Rectal smooth muscle tissue (tissue), 1 donor: Measurements from ENCODE around the gene SUCNR1.
"Not testable (repeated sequence)": the region's sequence is repeated elsewhere in the genome, so short reads cannot be mapped to it uniquely, and the experiment has no call there.

Experiments used
- H3K27ac ChIP-seq: one replicate; pipeline ENCODE4 v1.7.0; 2013; ENCODE audit warnings: low read depth, low read length, inconsistent platforms
- H3K27me3 ChIP-seq: one replicate; pipeline ENCODE4 v1.7.0; 2013; ENCODE audit warnings: low read length; ENCODE audit not compliant: control insufficient read depth, insufficient read depth
- H3K36me3 ChIP-seq: one replicate; pipeline ENCODE4 v1.7.0; 2013; ENCODE audit warnings: low read length; ENCODE audit not compliant: control insufficient read depth, insufficient read depth
- H3K4me1 ChIP-seq: one replicate; pipeline ENCODE4 v1.7.0; 2013; ENCODE audit warnings: low read length; ENCODE audit not compliant: control insufficient read depth, insufficient read depth
- H3K4me3 ChIP-seq: one replicate; pipeline ENCODE4 v1.7.0; 2013; ENCODE audit warnings: low read length
- H3K9ac ChIP-seq: one replicate; pipeline ENCODE4 v1.7.0; 2013; ENCODE audit warnings: low read length

SUCNR1 gene

DNA sequence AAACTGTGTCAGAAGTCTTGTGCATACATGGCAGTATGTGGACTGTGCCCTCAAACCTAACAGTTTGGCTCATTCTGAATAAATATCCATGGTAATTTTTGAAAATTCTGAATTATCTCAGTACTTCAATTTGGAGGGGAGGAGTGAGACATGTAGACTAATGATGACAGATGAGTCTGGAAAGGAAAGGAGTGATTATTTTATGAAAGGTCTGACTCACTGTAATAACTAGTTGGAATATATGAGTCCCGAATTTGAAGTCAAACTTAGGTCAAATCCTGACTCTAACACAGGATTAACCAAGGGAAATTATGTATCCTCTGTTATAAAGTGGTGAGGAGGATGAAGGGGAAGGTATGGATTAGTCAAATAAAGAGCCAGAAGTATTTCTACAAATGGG lies 38.6 kb downstream of the SUCNR1 start:
- no peaks in the 10 kb centered on the region for H3K27me3 ChIP-seq
- no peak overlapping the region for H3K4me3 ChIP-seq
- H3K4me1 ChIP-seq = no peaks in the 10 kb centered on the region
- H3K9ac ChIP-seq = no peak overlapping the region
- H3K27ac ChIP-seq = no peak overlapping the region
- no peaks in the 10 kb centered on the region for H3K36me3 ChIP-seq

DNA sequence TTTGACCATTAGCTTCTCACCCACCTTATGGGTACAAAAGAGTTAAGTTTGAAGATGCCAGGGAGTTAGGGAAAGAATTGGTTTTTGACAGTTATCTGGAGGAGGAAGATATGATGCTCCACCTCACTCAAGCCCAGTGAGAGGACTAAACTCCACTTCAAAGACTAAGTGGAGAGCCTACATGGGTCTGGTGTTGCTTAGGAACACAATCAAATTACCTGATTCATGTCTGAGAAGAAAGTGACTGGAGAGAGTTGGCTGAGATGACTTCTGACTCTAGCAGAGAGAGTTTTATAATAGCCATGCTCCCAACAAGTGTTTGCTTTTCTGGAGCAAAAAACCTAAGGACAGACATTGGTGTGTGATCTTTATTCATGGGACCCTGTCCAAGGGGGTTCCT lies 43.3 kb downstream of the SUCNR1 start:
- Histone ChIP-seq H3K27ac (no peak overlapping the region), H3K36me3 (no peaks in the 10 kb centered on the region), H3K27me3 (no peaks in the 10 kb centered on the region), H3K9ac (no peak overlapping the region), H3K4me3 (no peak overlapping the region), H3K4me1 (no peaks in the 10 kb centered on the region)

- Histone ChIP-seq H3K36me3 (no peaks in the 10 kb centered on the region), H3K27ac (no peak overlapping the region), H3K27me3 (no peaks in the 10 kb centered on the region), H3K4me1 (no peaks in the 10 kb centered on the region), H3K4me3 (no peak overlapping the region), H3K9ac (no peak overlapping the region)
Measured at GRCh38 chr3:151918253-151919029, 45.0 kb downstream of the SUCNR1 start.

DNA sequence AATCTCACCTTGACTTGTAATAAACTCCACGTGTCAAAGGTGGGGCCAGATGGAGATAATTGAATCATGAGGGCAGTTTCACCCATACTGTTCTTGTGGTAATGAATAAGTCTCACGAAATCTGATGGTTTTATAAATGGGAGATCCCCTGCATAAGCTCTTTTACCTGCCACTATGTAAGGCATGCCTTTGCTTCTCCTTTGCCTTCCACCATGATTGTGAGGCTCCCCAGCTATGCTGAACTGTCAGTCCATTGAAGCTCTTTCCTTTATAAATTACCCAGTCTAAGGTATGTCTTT lies 45.5 kb downstream of the SUCNR1 start:
- H3K4me1 ChIP-seq = no peaks in the 10 kb centered on the region
- no peak overlapping the region for H3K4me3 ChIP-seq
- no peak overlapping the region for H3K27ac ChIP-seq
- no peaks in the 10 kb centered on the region for H3K27me3 ChIP-seq
- H3K9ac ChIP-seq = no peak overlapping the region
- no peaks in the 10 kb centered on the region for H3K36me3 ChIP-seq

- no peak overlapping the region for H3K27ac ChIP-seq
- H3K9ac ChIP-seq = no peak overlapping the region
- no peaks in the 10 kb centered on the region for H3K36me3 ChIP-seq
- no peak overlapping the region for H3K4me3 ChIP-seq
- no peaks in the 10 kb centered on the region for H3K27me3 ChIP-seq
- no peaks in the 10 kb centered on the region for H3K4me1 ChIP-seq
Measured at GRCh38 chr3:151919446-151919845, 46.0 kb downstream of the SUCNR1 start.

DNA sequence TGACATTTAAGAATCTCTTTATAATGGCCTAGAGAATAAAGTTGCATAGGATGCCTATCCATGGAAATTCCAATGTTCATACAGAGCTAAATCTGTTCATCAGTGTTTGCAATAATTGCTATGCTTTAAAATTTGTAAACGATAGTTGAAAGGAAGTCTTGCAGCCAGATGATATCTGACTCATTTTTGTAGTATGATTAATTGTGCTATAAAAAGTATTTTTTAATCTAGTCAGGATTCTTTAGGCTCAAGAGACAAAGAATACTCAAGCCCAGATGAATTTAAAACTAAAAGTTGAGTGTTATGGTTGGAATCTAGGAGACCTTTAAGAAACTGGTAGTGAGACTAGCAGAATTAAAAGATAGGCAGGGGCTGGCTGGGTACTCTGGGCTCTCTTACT lies 50.5 kb downstream of the SUCNR1 start:
- H3K4me3 ChIP-seq = no peak overlapping the region
- H3K27me3 ChIP-seq = no peaks in the 10 kb centered on the region
- H3K9ac ChIP-seq = no peak overlapping the region
- no peak overlapping the region for H3K27ac ChIP-seq
- peaks cover 4% of the 10 kb centered on the region for H3K4me1 ChIP-seq
- H3K36me3 ChIP-seq = no peaks in the 10 kb centered on the region

- Histone ChIP-seq H3K27ac (no peak overlapping the region), H3K4me3 (no peak overlapping the region), H3K36me3 (no peaks in the 10 kb centered on the region), H3K27me3 (no peaks in the 10 kb centered on the region), H3K9ac (no peak overlapping the region), H3K4me1 (peaks cover 4% of the 10 kb centered on the region)
Measured at GRCh38 chr3:151924753-151925152, 51.3 kb downstream of the SUCNR1 start.

DNA sequence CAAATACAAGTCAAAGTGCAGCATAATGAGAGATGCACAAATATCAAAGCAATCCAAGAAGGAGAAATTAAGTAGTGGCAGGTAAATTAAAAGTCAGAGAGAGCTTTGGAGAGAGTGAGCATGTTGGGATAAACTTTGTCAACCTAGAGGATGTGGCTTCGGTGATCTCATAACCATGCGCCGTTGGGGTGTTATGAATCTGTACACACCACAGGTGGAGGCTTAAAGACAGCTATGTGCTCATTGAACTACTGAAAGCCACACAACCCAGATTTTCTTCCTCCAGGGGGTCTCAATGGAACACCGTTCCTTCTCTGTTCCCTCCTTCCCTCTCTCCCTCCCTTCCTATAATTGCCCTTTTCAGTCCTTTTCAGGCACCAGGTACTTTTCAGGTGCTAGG lies 52.0 kb downstream of the SUCNR1 start:
- Histone ChIP-seq H3K27me3 (no peaks in the 10 kb centered on the region), H3K4me1 (peaks cover 4% of the 10 kb centered on the region), H3K27ac (no peak overlapping the region), H3K4me3 (no peak overlapping the region), H3K9ac (no peak overlapping the region), H3K36me3 (no peaks in the 10 kb centered on the region)

GRCh38 chr3:151925876-151926275 lies 52.4 kb downstream of the SUCNR1 start:
- no peaks in the 10 kb centered on the region for H3K36me3 ChIP-seq
- H3K4me3 ChIP-seq = no peak overlapping the region
- H3K4me1 ChIP-seq = peaks cover 4% of the 10 kb centered on the region
- H3K27me3 ChIP-seq = no peaks in the 10 kb centered on the region
- H3K27ac ChIP-seq = no peak overlapping the region
- H3K9ac ChIP-seq = no peak overlapping the region

- no peak overlapping the region for H3K4me3 ChIP-seq
- H3K9ac ChIP-seq = no peak overlapping the region
- H3K4me1 ChIP-seq = peaks cover 4% of the 10 kb centered on the region
- H3K27me3 ChIP-seq = no peaks in the 10 kb centered on the region
- H3K36me3 ChIP-seq = no peaks in the 10 kb centered on the region
- H3K27ac ChIP-seq = no peak overlapping the region
Measured at GRCh38 chr3:151926956-151927355, 53.5 kb downstream of the SUCNR1 start.

- not testable (repeated sequence) for H3K27me3 ChIP-seq
Measured at GRCh38 chr3:151927915-151928525, 54.6 kb downstream of the SUCNR1 start.

GRCh38 chr3:151931171-151931570 lies 57.7 kb downstream of the SUCNR1 start:
- no peaks in the 10 kb centered on the region for H3K36me3 ChIP-seq
- H3K27ac ChIP-seq = no peak overlapping the region
- H3K9ac ChIP-seq = no peak overlapping the region
- H3K27me3 ChIP-seq = no peaks in the 10 kb centered on the region
- H3K4me1 ChIP-seq = peaks cover 4% of the 10 kb centered on the region
- no peak overlapping the region for H3K4me3 ChIP-seq

More at GRCh38 chr3:151927915-151928525, 54.6 kb downstream of the SUCNR1 start:
- H3K4me1 ChIP-seq, H3K4me3 ChIP-seq, H3K9ac ChIP-seq, H3K36me3 ChIP-seq, H3K27ac ChIP-seq: not testable (repeated sequence)

DNA sequence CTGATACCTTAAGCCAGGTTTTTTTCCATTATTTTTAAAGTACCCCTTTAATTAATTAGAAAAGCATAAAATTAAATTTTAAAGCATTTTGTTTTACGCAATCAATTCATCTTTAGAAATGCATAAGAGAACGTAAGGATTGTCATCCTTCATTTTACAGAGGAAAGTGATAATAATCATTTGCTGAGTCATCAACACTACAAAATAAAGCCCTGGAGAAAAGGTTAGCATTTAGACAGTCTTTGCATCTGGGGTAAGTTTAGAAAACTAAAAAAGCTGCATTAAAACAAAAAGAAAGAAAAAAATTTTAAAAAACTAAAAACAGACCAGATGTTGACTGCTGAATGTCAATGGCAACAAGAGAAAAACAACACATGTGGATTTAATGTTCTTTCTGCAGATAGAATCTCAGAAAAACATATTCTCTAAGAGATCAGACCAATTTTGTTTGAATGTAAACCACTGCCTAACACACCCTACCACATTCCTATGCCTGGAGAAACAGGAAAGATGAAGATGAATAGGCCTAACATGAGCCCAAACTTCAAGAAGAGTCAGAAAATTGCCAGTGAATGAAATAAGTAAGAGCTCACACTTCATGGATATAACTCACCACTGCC lies 59.9 kb downstream of the SUCNR1 start:
- Histone ChIP-seq H3K4me3 (no peak overlapping the region), H3K27me3 (no peaks in the 10 kb centered on the region), H3K36me3 (no peaks in the 10 kb centered on the region), H3K27ac (no peak overlapping the region), H3K4me1 (no peaks in the 10 kb centered on the region), H3K9ac (no peak overlapping the region)
